Heart left ventricle (tissue), 16 donors: ENCODE data around the gene FOXN3. TPM values are rescaled to one million over a fixed set of nuclear protein-coding genes. Genes with fewer than 3 reads are reported as not detected.

Source experiments
- ATAC-seq, 4 donors: fragments of 200-7000 bp; cut with Tn5 transposase; one replicate each; pipeline ENCODE4 v1.9.1; 2020 to 2022; ENCODE audit warnings: moderate library complexity in 4 of 4, mild to moderate bottlenecking in 3 of 4, moderate number of reproducible peaks in 1 of 4
- DNase-seq, 5 donors: peaks; one replicate each; pipeline ENCODE4 v3.0.0-alpha.2; 2020
- H3K27ac ChIP-seq, 12 donors: fragments of 200-600 bp; sonication (generic) in 4 of 12; one replicate each; pipeline versions ENCODE4 v1.5.0 to v1.8.0; 2016 to 2022; ENCODE audit warnings: mild to moderate bottlenecking in 2 of 12
- H3K27me3 ChIP-seq, 9 donors: fragments of 200-600 bp; sonication (generic) in 2 of 9; one replicate each; pipeline versions ENCODE4 v1.5.1 to v1.8.0; 2016 to 2022; ENCODE audit warnings: mild to moderate bottlenecking in 3 of 9
- H3K36me3 ChIP-seq, 9 donors: fragments of 200-600 bp; sonication (generic) in 2 of 9; one replicate each; pipeline versions ENCODE4 v1.5.0 to v1.8.0; 2018 to 2022; ENCODE audit warnings: mild to moderate bottlenecking in 2 of 9
- H3K4me1 ChIP-seq, 12 donors: fragments of 200-600 bp; sonication (generic) in 4 of 12; one replicate each; pipeline versions ENCODE4 v1.5.0 to v1.8.0; 2016 to 2022; ENCODE audit warnings: mild to moderate bottlenecking in 3 of 12
- H3K4me3 ChIP-seq, 12 donors: fragments of 200-600 bp; sonication (generic) in 4 of 12; one replicate each; pipeline versions ENCODE4 v1.5.0 to v1.8.0; 2017 to 2022; ENCODE audit warnings: mild to moderate bottlenecking in 9 of 12, moderate library complexity in 4 of 12
- H3K9me3 ChIP-seq, 12 donors: fragments of 200-600 bp; sonication (generic) in 4 of 12; one replicate each; pipeline versions ENCODE4 v1.5.0 to v1.8.0; 2016 to 2022; ENCODE audit warnings: mild to moderate bottlenecking in 1 of 12
- POLR2A ChIP-seq, 2 donors: fragments of 450-650 bp; IDR thresholded peaks; one replicate each; pipeline ENCODE4 v1.6.1; 2017; ENCODE audit warnings: antibody characterized with exemption in 2 of 2, mild to moderate bottlenecking in 2 of 2, moderate library complexity in 2 of 2
- WGBS, 4 donors: extraction: QIAGEN DNeasy Blood & Tissue Kit in 2 of 4; methylation state at CpG; one replicate each; pipeline versions ENCODE4 v1.1.5 to v1.1.7; 2013 to 2018; 5-methylcytosine and 5-hydroxymethylcytosine counted together
- intact Hi-C, 10 donors: fragments of 100-400 bp; cut with DNase I; formaldehyde crosslinking; loops; one replicate each; pipeline versions ENCODE4 v1.11.1 to v1.14.2; 2022
- polyA plus RNA-seq, 2 donors: library from polyadenylated mRNA; stranded (reverse); fragments of 200-250 nt; gene quantifications; one replicate each; pipeline ENCODE4 v1.2.3, GENCODE V29; 2013
- total RNA-seq, 9 donors: library from RNA; depleted of rRNA in 2 of 9; stranded (reverse); fragments of >200 nt in 2 of 9; fragmentation: NEBNext Ultra II Directional in 3 of 9; extraction: Animal tissue kit (Norgen Biotek cat#: 25700) in 3 of 9; gene quantifications; one replicate each; pipeline versions ENCODE4 v1.1.0 to v1.2.4, GENCODE V29; 2016 to 2023
- TF ChIP-seq, protein P1 (sequence below), 12 donors: fragments of 200-600 bp; sonication (generic) in 4 of 12; IDR thresholded peaks; one replicate each; pipeline versions ENCODE4 v1.5.0 to v1.8.0; 2018 to 2022; ENCODE audit warnings: antibody characterized with exemption in 12 of 12, mild to moderate bottlenecking in 5 of 12
- donor health status: ischemic (EF 13 %, LVEDD 7.1; RV severe dilation, severe dysfunction).
- donor health status: healthy with polysubstance abuse.
- donor health status: DM: no; HTN: yes; CAD: no.
- donor health status: DM: no; HTN: no; CAD: no.
- donor health status: ischemic (EF 25% LVEDD 6.9; RV normal size, moderate dysfunction).
- donor health status: ischemic (EF 25% LVEDD 5.7; RV mildly dilated, moderate dysfunction).
- donor health status: healthy.
- donor health status: DM: yes; HTN: yes; CAD: no.
- donor health status: ischemic (EF 35%, LVEDD 5.7; RV mildly dilated, moderate dysfunction).
- donor health status: nonischemic (EF 11% LVEDD 7.7; RV severe dilation, severe dysfunction).
- donor health status: DM: yes; HTN: yes; CAD: no.
- donor health status: PGD.
- donor health status: ischemic (EF 29% LVEDD 5.4; RV normal size, mild dysfunction).
- donor health status: nonischemic (EF 23%, LVEDD 6.1; RV moderate dilation, normal function).

FOXN3 gene
- total and polyA plus RNA-seq, 11 donors = 24.4 to 161 (median 111) TPM

GRCh38 chr14:89371585-89372511, 45.2 kb downstream of the FOXN3 start:
- H3K27ac ChIP-seq = no peak overlapping the region

DNA sequence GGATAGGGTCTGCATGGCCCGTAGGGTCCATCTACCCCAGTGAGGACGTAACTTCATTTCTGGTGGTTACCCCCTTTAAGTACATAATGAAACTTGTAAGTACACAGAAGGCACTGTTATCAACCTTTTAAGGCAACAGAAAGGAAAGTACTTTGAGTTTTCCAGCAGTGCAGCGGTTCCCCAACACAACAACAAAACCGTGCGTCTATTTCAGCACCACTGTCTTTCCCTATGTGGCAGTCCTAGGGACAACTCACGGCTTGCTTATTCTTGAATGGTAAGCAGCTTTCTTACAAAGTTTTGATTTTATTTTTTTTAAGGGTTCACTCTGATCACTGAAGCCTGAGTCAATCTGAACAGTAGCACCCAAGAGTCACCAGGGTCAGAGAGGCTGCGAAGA, 46.3 kb downstream of the FOXN3 start:
- DNase-seq (no peak), ATAC-seq (no peak)
- WGBS, 4 donors = 89 to 92% (median 90%) methylated on average over 7 of the region's 7 CpGs

More at GRCh38 chr14:89371585-89372511, 45.2 kb downstream of the FOXN3 start:
- H3K9me3 ChIP-seq = peaks cover 0 to 6% (median 0%) of the 10 kb centered on the region in 12 donors
- intact Hi-C loops = no loop called here
- DNase-seq = no peak
- H3K36me3 ChIP-seq = peaks cover 0 to 7% (median 0%) of the 10 kb centered on the region in 9 donors
- H3K4me3 ChIP-seq = no peak overlapping the region
- WGBS, 4 donors = 83 to 88% (median 86%) methylated on average over 10 of the region's 10 CpGs
- H3K4me1 ChIP-seq = peaks cover 4 to 52% (median 27%) of the 10 kb centered on the region in 12 donors
- peak in 1 of 4 donors; percentile 19 for ATAC-seq
- TF ChIP-seq, protein P1, sequence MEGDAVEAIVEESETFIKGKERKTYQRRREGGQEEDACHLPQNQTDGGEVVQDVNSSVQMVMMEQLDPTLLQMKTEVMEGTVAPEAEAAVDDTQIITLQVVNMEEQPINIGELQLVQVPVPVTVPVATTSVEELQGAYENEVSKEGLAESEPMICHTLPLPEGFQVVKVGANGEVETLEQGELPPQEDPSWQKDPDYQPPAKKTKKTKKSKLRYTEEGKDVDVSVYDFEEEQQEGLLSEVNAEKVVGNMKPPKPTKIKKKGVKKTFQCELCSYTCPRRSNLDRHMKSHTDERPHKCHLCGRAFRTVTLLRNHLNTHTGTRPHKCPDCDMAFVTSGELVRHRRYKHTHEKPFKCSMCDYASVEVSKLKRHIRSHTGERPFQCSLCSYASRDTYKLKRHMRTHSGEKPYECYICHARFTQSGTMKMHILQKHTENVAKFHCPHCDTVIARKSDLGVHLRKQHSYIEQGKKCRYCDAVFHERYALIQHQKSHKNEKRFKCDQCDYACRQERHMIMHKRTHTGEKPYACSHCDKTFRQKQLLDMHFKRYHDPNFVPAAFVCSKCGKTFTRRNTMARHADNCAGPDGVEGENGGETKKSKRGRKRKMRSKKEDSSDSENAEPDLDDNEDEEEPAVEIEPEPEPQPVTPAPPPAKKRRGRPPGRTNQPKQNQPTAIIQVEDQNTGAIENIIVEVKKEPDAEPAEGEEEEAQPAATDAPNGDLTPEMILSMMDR (IDR thresholded peaks at IDR 0.05) = no peak
- TF ChIP-seq POLR2A (IDR thresholded peaks at IDR 0.05) = no peak
- no peaks in the 10 kb centered on the region for H3K27me3 ChIP-seq

DNA sequence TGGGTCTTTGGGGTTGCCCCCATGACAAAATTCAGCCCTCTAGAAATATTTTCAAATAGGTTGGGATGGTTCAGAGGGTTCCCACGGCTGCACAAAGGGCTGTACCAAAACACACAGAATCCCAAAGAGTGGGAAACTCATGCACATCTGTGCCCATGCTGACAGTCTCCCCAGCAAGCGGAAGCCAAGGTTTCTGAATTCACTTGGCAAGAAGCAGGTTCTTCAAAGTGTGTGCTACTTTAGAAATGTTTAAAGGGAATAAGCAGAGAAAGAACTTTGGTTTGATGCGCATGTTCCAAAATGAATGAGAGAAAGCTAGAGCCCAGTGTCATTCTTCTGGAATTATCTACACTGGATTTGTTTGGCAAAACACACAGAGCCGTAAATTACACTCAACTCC, 46.7 kb downstream of the FOXN3 start:
- H3K27ac ChIP-seq = peak overlapping the region in 1 of 12 donors; percentile 6
- H3K4me1 ChIP-seq = peaks cover 4 to 61% (median 36%) of the 10 kb centered on the region in 12 donors
- no peak for TF ChIP-seq POLR2A (IDR thresholded peaks at IDR 0.05)
- TF ChIP-seq, protein P1 (IDR thresholded peaks at IDR 0.05) = no peak
- peaks cover 0 to 7% (median 0%) of the 10 kb centered on the region in 9 donors for H3K36me3 ChIP-seq
- no peaks in the 10 kb centered on the region for H3K27me3 ChIP-seq
- peaks cover 0 to 6% (median 0%) of the 10 kb centered on the region in 12 donors for H3K9me3 ChIP-seq
- WGBS, 4 donors = 89 to 95% (median 91%) methylated on average over 4 of the region's 4 CpGs
- no peak for DNase-seq
- no peak overlapping the region for H3K4me3 ChIP-seq
- no peak for ATAC-seq
- intact Hi-C loops = no loop called here

More for the DNA sequence above, 46.3 kb downstream of the FOXN3 start:
- Histone ChIP-seq H3K9me3 (peaks cover 0 to 6% (median 0%) of the 10 kb centered on the region in 12 donors), H3K36me3 (peaks cover 0 to 7% (median 0%) of the 10 kb centered on the region in 9 donors), H3K27me3 (no peaks in the 10 kb centered on the region), H3K4me1 (peaks cover 4 to 61% (median 34%) of the 10 kb centered on the region in 12 donors), H3K4me3 (no peak overlapping the region), H3K27ac (peak overlapping the region in 1 of 12 donors; percentile 6)
- intact Hi-C loops = no loop called here
- TF ChIP-seq, protein P1 (IDR thresholded peaks at IDR 0.05) = no peak

GRCh38 chr14:89369656-89370055, 47.4 kb downstream of the FOXN3 start:
- no peak for TF ChIP-seq POLR2A (IDR thresholded peaks at IDR 0.05)
- TF ChIP-seq, protein P1 (IDR thresholded peaks at IDR 0.05) = no peak
- peaks cover 0 to 6% (median 0%) of the 10 kb centered on the region in 12 donors for H3K9me3 ChIP-seq
- intact Hi-C loops = loop anchor here in 1 of 10 donors (5.0 kb wide), 1 partner anchor 38 kb away; no protein-coding TSS in a partner anchor
- H3K4me3 ChIP-seq = no peak overlapping the region
- H3K27ac ChIP-seq = peak overlapping the region in 1 of 12 donors; percentile 16
- DNase-seq (no peak), ATAC-seq (no peak)
- peaks cover 0 to 7% (median 0%) of the 10 kb centered on the region in 9 donors for H3K36me3 ChIP-seq
- H3K4me1 ChIP-seq = peaks cover 6 to 64% (median 41%) of the 10 kb centered on the region in 12 donors
- no peaks in the 10 kb centered on the region for H3K27me3 ChIP-seq
- 89 to 93% (median 92%) methylated on average over 4 of the region's 4 CpGs for WGBS, 4 donors
